ENCODE measurements around the gene PLA2G6.

PLA2G6 gene

GRCh38 chr22:38218661-38219622, 37.3 kb upstream of the PLA2G6 start:
- DNase-seq (ENCODE audit: extremely low read depth, low read depth), result peak; percentile 74
- no peak for TF ChIP-seq CTCF (IDR thresholded peaks at IDR 0.05; ENCODE audit: low read depth, low read length)

- DNase-seq (ENCODE audit: extremely low read depth, low read depth), result no peak
- no peak for TF ChIP-seq CTCF (IDR thresholded peaks at IDR 0.05; ENCODE audit: low read depth, low read length)
Observed at GRCh38 chr22:38215156-38216038, 33.8 kb upstream of the PLA2G6 start.

- peak; percentile 12 for TF ChIP-seq CTCF (IDR thresholded peaks at IDR 0.05; ENCODE audit: low read depth, low read length)
- no peak for DNase-seq (ENCODE audit: extremely low read depth, low read depth)
Observed at GRCh38 chr22:38214302-38215056, 32.8 kb upstream of the PLA2G6 start.

- no peak for DNase-seq (ENCODE audit: extremely low read depth, low read depth)
Observed at GRCh38 chr22:38213990-38214301, 32.3 kb upstream of the PLA2G6 start.

GRCh38 chr22:38213319-38213989, 31.8 kb upstream of the PLA2G6 start:
- no peak for DNase-seq (ENCODE audit: extremely low read depth, low read depth)
- no peak for TF ChIP-seq CTCF (IDR thresholded peaks at IDR 0.05; ENCODE audit: low read depth, low read length)

More at GRCh38 chr22:38213990-38214301, 32.3 kb upstream of the PLA2G6 start:
- TF ChIP-seq CTCF (IDR thresholded peaks at IDR 0.05; ENCODE audit: low read depth, low read length), result no peak

GRCh38 chr22:38212442-38212841, 30.8 kb upstream of the PLA2G6 start:
- no peak for TF ChIP-seq CTCF (IDR thresholded peaks at IDR 0.05; ENCODE audit: low read depth, low read length)
- no peak for DNase-seq (ENCODE audit: extremely low read depth, low read depth)

Data from AG09319 (cell line).